HepG2 (cell line): ENCODE data around the gene HSPB2. TPM values are rescaled to one million over a fixed set of nuclear protein-coding genes. Genes with fewer than 3 reads are reported as not detected.

Experiments
- EEA1 ChIP-seq: sonication (generic); formaldehyde crosslinking; IDR thresholded peaks from 2 replicates; pipeline ENCODE4 v1.5.1; 2020; ENCODE audit warnings: mild to moderate bottlenecking, missing genetic modification reagents, borderline replicate concordance
- GATAD1 ChIP-seq: IDR thresholded peaks from 2 replicates; pipeline ENCODE4 v1.6.1; 2016; ENCODE audit warnings: missing genetic modification reagents, missing compliant biosample characterization
- GFI1 ChIP-seq: sonication (generic); formaldehyde crosslinking; IDR thresholded peaks from 2 replicates; pipeline ENCODE4 v1.5.0; 2020; ENCODE audit warnings: missing genetic modification reagents, mild to moderate bottlenecking, borderline replicate concordance
- HDAC1 ChIP-seq: sonication (generic); formaldehyde crosslinking; IDR thresholded peaks from 2 replicates; pipeline ENCODE4 v1.5.1; 2020; ENCODE audit warnings: mild to moderate bottlenecking, missing genetic modification reagents
- RFXAP ChIP-seq: sonication (generic); formaldehyde crosslinking; IDR thresholded peaks from 2 replicates; pipeline ENCODE4 v1.4.0; 2020; ENCODE audit warnings: missing genetic modification reagents, borderline replicate concordance
- SRSF4 ChIP-seq: fragments of 200-400 bp; formaldehyde crosslinking; IDR thresholded peaks from one replicate; pipeline ENCODE4 v1.6.1; 2018; ENCODE audit warnings: mild to moderate bottlenecking, low read depth, low read length, moderate library complexity; ENCODE audit not compliant: poor library complexity, severe bottlenecking
- TMF1 ChIP-seq: sonication (generic); formaldehyde crosslinking; IDR thresholded peaks from 2 replicates; pipeline ENCODE4 v1.8.1; 2022; ENCODE audit warnings: low read depth, missing genetic modification reagents
- YEATS4 ChIP-seq: sonication (generic); formaldehyde crosslinking; IDR thresholded peaks from 2 replicates; pipeline ENCODE4 v1.4.0; 2020; ENCODE audit warnings: missing genetic modification reagents, borderline replicate concordance
- ZFP41 ChIP-seq: sonication (generic); formaldehyde crosslinking; IDR thresholded peaks from 2 replicates; pipeline ENCODE4 v1.4.0; 2020; ENCODE audit warnings: mild to moderate bottlenecking, missing genetic modification reagents, borderline replicate concordance
- ZMYM2 ChIP-seq: sonication (generic); formaldehyde crosslinking; IDR thresholded peaks from 2 replicates; pipeline ENCODE4 v1.8.0; 2022; ENCODE audit warnings: mild to moderate bottlenecking, missing genetic modification reagents
- ZNF225 ChIP-seq: sonication (generic); formaldehyde crosslinking; IDR thresholded peaks from 2 replicates; pipeline ENCODE4 v1.4.0; 2020; ENCODE audit warnings: mild to moderate bottlenecking, missing genetic modification reagents
- ZNF292 ChIP-seq: sonication (generic); formaldehyde crosslinking; IDR thresholded peaks from 2 replicates; pipeline ENCODE4 v1.8.1; 2022; ENCODE audit warnings: mild to moderate bottlenecking, low read depth, missing genetic modification reagents, borderline replicate concordance
- ZNF337 ChIP-seq: sonication (generic); formaldehyde crosslinking; IDR thresholded peaks from 2 replicates; pipeline ENCODE4 v1.5.1; 2020; ENCODE audit warnings: missing genetic modification reagents, low read depth, mild to moderate bottlenecking, borderline replicate concordance
- ZNF792 ChIP-seq: IDR thresholded peaks from 2 replicates; pipeline ENCODE4 v1.6.1; 2016
- ZNF841 ChIP-seq: sonication (generic); formaldehyde crosslinking; IDR thresholded peaks from 2 replicates; pipeline ENCODE4 v1.8.1; 2023; ENCODE audit warnings: missing genetic modification reagents, borderline replicate concordance
- polyA plus RNA-seq, 8 experiments: library from polyadenylated mRNA; depleted of rRNA in 3 of 8; stranded (reverse) in 7 of 8; unstranded in 1 of 8; fragments of >200 nt; fragmentation: Illumina TruSeq in 4 of 8; extraction: Trizol in 4 of 8; gene quantifications; 2 replicates each; pipeline versions ENCODE4 v1.2.1 to v1.2.3, GENCODE V29; 2011 to 2016; ENCODE audit warnings: low read depth in 4 of 8, missing spikeins in 1 of 8, mixed read lengths in 1 of 8; ENCODE audit not compliant: insufficient read depth in 1 of 8
- total RNA-seq, 5 experiments: library from RNA; depleted of rRNA; stranded (reverse); fragments of >200 nt; fragmentation: Illumina TruSeq; extraction: Trizol; gene quantifications; 2 replicates each; pipeline ENCODE4 v1.2.3, GENCODE V29; 2016; ENCODE audit warnings: low read depth in 1 of 5
- TF ChIP-seq, protein P1 (sequence below), 2 experiments: sonication (generic) in 1 of 2; formaldehyde crosslinking in 1 of 2; IDR thresholded peaks; 2 replicates each; pipeline versions ENCODE4 v1.4.0 to v1.6.1; 2016 to 2020; ENCODE audit warnings: borderline replicate concordance in 1 of 2, low read depth in 1 of 2, mild to moderate bottlenecking in 1 of 2, missing genetic modification reagents in 1 of 2
- TF ChIP-seq, protein P2 (sequence below): sonication (generic); formaldehyde crosslinking; IDR thresholded peaks from 2 replicates; pipeline ENCODE4 v1.4.0; 2020; ENCODE audit warnings: missing genetic modification reagents, borderline replicate concordance
- TF ChIP-seq, protein P3 (sequence below): IDR thresholded peaks from 2 replicates; pipeline ENCODE4 v1.6.1; 2016; ENCODE audit warnings: missing compliant biosample characterization, missing genetic modification reagents, borderline replicate concordance

HSPB2 gene
- total and polyA plus RNA-seq, 2 of the 13 experiments (the other 11 are each of a cell fraction or from before 2014, with no cell fraction given) = 0.04 TPM; not detected in 1

DNA sequence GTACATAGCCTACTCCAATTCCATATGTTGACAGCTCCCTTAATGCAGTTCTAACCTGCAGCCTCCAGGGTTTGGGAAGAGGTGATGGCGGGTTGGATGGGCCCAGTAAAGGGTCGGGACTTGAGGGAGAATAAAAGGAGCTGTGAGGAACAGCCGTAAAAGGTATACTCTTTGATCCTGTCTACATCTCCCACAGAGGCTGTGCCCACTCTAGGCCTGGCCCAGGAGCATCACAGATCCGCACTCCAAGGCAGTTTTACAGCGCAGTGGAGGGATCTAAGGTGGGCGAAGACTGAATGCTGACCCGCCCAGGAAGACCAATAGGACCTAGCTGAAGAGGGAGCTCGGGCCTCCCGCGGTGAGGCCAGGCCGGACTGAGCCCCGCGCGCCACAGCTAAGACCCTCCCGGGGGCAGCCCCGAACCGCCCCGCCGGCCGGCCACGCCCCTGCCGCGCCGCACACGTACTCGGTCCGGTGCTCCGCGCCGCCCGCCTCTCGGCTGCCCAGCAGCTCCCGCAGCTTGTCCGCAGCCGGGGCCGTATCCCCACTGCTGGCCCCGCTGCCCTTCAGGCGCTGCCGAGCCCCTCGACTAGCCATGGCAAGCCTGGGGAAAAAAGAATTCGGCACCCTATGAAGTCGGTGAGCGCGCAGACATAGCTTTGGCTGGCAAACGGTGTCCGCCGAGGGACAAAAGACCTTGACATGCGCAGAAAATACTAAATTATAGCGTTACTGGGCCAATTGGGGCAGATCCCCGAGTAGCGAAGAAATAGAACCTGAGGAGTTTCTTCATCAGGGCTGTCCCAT lies 41.4 kb upstream of the HSPB2 start, which contains the start of gene ALG9 (continued):
- TF ChIP-seq ZNF841 (CRISPR knock-in tag) = no peak
- TF ChIP-seq EEA1 (CRISPR knock-in tag) = peak; percentile 24; the same call in 1 of the 2 replicates
- TF ChIP-seq ZNF292 = peak; percentile 58; the same call in 1 of the 2 replicates
- TF ChIP-seq, protein P1, sequence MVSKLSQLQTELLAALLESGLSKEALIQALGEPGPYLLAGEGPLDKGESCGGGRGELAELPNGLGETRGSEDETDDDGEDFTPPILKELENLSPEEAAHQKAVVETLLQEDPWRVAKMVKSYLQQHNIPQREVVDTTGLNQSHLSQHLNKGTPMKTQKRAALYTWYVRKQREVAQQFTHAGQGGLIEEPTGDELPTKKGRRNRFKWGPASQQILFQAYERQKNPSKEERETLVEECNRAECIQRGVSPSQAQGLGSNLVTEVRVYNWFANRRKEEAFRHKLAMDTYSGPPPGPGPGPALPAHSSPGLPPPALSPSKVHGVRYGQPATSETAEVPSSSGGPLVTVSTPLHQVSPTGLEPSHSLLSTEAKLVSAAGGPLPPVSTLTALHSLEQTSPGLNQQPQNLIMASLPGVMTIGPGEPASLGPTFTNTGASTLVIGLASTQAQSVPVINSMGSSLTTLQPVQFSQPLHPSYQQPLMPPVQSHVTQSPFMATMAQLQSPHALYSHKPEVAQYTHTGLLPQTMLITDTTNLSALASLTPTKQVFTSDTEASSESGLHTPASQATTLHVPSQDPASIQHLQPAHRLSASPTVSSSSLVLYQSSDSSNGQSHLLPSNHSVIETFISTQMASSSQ (IDR thresholded peaks at IDR 0.05; ENCODE audit: low read depth) = no peak
- TF ChIP-seq, protein P1 (CRISPR knock-in tag; IDR thresholded peaks at IDR 0.05; ENCODE audit: borderline replicate concordance) = 0 out of 2 replicates have a peak, but pooled peaks have one; percentile 25
- TF ChIP-seq, protein P2, sequence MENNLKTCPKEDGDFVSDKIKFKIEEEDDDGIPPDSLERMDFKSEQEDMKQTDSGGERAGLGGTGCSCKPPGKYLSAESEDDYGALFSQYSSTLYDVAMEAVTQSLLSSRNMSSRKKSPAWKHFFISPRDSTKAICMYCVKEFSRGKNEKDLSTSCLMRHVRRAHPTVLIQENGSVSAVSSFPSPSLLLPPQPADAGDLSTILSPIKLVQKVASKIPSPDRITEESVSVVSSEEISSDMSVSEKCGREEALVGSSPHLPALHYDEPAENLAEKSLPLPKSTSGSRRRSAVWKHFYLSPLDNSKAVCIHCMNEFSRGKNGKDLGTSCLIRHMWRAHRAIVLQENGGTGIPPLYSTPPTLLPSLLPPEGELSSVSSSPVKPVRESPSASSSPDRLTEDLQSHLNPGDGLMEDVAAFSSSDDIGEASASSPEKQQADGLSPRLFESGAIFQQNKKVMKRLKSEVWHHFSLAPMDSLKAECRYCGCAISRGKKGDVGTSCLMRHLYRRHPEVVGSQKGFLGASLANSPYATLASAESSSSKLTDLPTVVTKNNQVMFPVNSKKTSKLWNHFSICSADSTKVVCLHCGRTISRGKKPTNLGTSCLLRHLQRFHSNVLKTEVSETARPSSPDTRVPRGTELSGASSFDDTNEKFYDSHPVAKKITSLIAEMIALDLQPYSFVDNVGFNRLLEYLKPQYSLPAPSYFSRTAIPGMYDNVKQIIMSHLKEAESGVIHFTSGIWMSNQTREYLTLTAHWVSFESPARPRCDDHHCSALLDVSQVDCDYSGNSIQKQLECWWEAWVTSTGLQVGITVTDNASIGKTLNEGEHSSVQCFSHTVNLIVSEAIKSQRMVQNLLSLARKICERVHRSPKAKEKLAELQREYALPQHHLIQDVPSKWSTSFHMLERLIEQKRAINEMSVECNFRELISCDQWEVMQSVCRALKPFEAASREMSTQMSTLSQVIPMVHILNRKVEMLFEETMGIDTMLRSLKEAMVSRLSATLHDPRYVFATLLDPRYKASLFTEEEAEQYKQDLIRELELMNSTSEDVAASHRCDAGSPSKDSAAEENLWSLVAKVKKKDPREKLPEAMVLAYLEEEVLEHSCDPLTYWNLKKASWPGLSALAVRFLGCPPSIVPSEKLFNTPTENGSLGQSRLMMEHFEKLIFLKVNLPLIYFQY (CRISPR knock-in tag) = no peak
- TF ChIP-seq RFXAP (CRISPR knock-in tag) = peak; percentile 74; the same call in 1 of the 2 replicates
- no peak for TF ChIP-seq ZNF792 (CRISPR knock-in tag)
- TF ChIP-seq ZNF225 (CRISPR knock-in tag) = peak; percentile 78; the same call in 1 of the 2 replicates
- TF ChIP-seq YEATS4 (CRISPR knock-in tag) = peak; percentile 94
- no peak; the same call in 1 of the 2 replicates for TF ChIP-seq GFI1 (CRISPR knock-in tag)
- TF ChIP-seq GATAD1 (CRISPR knock-in tag) = peak; percentile 86
- TF ChIP-seq HDAC1 (CRISPR knock-in tag) = peak; percentile 59; the same call in 1 of the 2 replicates
- no peak for TF ChIP-seq ZFP41
- no peak for TF ChIP-seq SRSF4
- TF ChIP-seq TMF1 (CRISPR knock-in tag) = peak; percentile 80; the same call in 1 of the 2 replicates
- TF ChIP-seq ZMYM2 (CRISPR knock-in tag) = no peak
- TF ChIP-seq, protein P3, sequence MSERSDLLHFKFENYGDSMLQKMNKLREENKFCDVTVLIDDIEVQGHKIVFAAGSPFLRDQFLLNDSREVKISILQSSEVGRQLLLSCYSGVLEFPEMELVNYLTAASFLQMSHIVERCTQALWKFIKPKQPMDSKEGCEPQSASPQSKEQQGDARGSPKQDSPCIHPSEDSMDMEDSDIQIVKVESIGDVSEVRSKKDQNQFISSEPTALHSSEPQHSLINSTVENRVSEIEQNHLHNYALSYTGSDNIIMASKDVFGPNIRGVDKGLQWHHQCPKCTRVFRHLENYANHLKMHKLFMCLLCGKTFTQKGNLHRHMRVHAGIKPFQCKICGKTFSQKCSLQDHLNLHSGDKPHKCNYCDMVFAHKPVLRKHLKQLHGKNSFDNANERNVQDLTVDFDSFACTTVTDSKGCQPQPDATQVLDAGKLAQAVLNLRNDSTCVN (CRISPR knock-in tag) = no peak
- no peak for TF ChIP-seq ZNF337 (CRISPR knock-in tag)
